Glutamatergic neuron (in vitro differentiated cells): ENCODE results near the gene PPP1R1B. TPM values are rescaled to one million over a fixed set of nuclear protein-coding genes. Genes with fewer than 3 reads are reported as not detected.

Experiments used
- DNase-seq: peaks from one replicate; pipeline ENCODE4 v3.0.0; 2022
- H3K27ac Mint-ChIP-seq: one replicate; pipeline ENCODE4 v1.8.0; 2020; ENCODE audit warnings: mild to moderate bottlenecking, mixed read lengths, inconsistent platforms; ENCODE audit not compliant: unreplicated experiment
- H3K27me3 Mint-ChIP-seq: one replicate; pipeline ENCODE4 v1.8.0; 2020; ENCODE audit warnings: mild to moderate bottlenecking, moderate library complexity, mixed read lengths, inconsistent platforms; ENCODE audit not compliant: unreplicated experiment
- H3K36me3 Mint-ChIP-seq: one replicate; pipeline ENCODE4 v1.8.0; 2020; ENCODE audit warnings: mild to moderate bottlenecking, mixed read lengths, inconsistent platforms; ENCODE audit not compliant: unreplicated experiment
- H3K4me1 Mint-ChIP-seq: one replicate; pipeline ENCODE4 v1.8.0; 2020; ENCODE audit warnings: mild to moderate bottlenecking, low read depth, mixed read lengths, inconsistent platforms; ENCODE audit not compliant: unreplicated experiment
- H3K4me3 Mint-ChIP-seq: one replicate; pipeline ENCODE4 v1.8.0; 2020; ENCODE audit warnings: mild to moderate bottlenecking, mixed read lengths, inconsistent platforms; ENCODE audit not compliant: unreplicated experiment
- H3K9me3 Mint-ChIP-seq: one replicate; pipeline ENCODE4 v1.8.0; 2020; ENCODE audit warnings: mild to moderate bottlenecking, moderate library complexity, mixed read lengths, inconsistent platforms; ENCODE audit not compliant: unreplicated experiment
- total RNA-seq: library from RNA; stranded (reverse); fragmentation: NEBNext Ultra II Directional; extraction: Animal tissue kit (Norgen Biotek cat#: 25700); gene quantifications from one replicate; pipeline ENCODE4 v1.2.1, GENCODE V29; 2021; ENCODE audit not compliant: unreplicated experiment
- TF ChIP-seq, protein P1 (sequence below): fragments of 200-600 bp; sonication (generic); IDR thresholded peaks from one replicate; pipeline ENCODE4 v1.5.0; 2021; ENCODE audit not compliant: partially characterized antibody, unreplicated experiment

Gene PPP1R1B
- total RNA-seq, 1 donor from 2014 or later = not detected

DNA sequence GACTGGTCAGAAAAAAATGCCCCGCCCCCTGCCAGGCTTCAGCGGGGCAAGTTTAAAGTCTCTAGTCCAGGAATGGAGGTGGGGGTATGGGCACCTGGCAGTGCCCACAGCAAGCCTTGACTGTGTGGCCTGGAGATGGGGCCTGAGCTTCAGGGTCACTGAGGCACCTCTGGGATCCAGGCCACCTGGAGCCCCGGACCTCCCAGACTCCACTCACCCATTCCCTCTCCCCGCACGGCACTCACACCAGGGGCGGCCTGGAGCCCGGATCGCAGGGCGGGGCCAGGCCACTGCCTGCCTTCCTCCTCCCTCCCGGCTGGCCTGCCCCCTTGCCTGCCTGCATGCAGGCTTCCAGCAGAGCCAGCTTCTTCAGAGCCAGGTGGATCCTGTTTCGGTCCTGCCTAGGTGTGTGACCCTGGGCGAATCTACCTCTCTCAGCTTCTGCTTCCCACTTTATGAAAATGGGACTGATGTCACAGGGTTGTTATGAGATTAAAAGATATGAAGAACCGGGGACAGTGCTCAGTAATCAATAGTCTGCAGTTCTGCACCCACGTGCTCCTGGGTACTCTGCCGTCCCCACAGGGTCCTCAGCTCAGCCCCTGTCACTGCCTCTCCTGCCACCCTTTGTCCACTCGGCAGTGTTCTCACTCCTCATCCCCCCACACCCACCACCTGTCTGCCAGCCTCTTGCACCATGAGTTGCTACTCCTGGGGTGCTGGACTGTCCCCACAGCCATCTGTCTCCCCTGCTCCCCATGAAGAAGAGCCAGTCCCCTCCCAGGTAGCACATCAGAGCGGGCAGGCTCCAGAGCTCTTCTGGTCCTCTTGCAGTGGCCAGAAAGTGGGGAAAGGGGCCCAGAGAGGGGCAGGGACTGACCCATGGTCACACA, 37.2 kb downstream of the PPP1R1B start:
- TF ChIP-seq, protein P1, sequence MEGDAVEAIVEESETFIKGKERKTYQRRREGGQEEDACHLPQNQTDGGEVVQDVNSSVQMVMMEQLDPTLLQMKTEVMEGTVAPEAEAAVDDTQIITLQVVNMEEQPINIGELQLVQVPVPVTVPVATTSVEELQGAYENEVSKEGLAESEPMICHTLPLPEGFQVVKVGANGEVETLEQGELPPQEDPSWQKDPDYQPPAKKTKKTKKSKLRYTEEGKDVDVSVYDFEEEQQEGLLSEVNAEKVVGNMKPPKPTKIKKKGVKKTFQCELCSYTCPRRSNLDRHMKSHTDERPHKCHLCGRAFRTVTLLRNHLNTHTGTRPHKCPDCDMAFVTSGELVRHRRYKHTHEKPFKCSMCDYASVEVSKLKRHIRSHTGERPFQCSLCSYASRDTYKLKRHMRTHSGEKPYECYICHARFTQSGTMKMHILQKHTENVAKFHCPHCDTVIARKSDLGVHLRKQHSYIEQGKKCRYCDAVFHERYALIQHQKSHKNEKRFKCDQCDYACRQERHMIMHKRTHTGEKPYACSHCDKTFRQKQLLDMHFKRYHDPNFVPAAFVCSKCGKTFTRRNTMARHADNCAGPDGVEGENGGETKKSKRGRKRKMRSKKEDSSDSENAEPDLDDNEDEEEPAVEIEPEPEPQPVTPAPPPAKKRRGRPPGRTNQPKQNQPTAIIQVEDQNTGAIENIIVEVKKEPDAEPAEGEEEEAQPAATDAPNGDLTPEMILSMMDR = no peak
- peak; percentile 65 for DNase-seq
- H3K27ac Mint-ChIP-seq = no peak overlapping the region
- peaks cover 4% of the 10 kb centered on the region for H3K9me3 Mint-ChIP-seq
- peaks cover 5% of the 10 kb centered on the region for H3K4me1 Mint-ChIP-seq
- no peak overlapping the region for H3K4me3 Mint-ChIP-seq
- H3K36me3 Mint-ChIP-seq = no peaks in the 10 kb centered on the region
- H3K27me3 Mint-ChIP-seq = peaks cover 5% of the 10 kb centered on the region

DNA sequence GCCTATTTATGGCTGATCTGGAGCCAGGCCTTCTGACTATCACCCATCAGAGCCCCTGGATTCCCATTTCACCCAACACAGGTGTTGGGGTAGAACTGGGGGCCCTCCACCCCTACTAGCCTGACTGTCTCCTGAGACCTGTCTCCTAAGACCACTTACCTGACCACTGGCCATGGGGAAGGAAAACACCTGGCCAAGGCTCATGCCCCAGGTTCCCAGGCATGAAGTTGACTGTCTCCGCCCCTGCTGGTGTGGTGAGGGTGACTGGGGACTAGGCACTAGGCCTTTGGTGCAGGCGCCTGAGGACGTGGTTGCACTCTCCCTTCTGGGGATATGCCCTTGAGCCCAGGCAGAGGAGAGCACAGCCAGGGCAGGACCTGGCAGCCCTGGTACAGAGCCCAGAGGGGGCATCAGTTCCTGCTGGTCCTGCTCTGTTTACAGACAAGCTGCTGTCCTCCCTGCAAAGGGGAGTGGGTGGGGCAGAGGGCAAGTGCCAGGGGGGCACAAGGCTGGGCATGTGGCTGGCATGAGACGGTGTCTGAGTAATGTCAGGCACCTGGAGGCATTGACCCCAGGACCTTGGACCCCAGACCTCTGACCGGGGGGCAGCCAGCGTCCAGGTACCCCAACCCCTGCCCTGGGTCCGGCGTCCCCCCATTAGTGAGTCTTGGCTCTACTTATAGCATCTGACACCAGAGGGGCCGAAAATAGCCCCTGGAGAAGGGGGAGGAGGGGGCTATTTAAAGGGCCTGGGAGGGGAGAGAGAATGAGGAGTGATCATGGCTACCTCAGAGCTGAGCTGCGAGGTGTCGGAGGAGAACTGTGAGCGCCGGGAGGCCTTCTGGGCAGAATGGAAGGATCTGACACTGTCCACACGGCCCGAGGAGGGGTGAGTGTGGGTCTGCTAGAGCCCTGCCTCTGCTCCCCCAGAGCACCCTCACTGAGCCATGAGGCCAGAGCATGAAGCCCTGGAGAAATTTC, 38.1 kb downstream of the PPP1R1B start, which contains the start of gene TCAP:
Gene TCAP (plus strand): TSS at position 769 of the 981 bp plus-strand sequence. CDS start 11 bp downstream, at position 780.
- Mint-ChIP-seq H3K27me3 (peaks cover 7% of the 10 kb centered on the region), H3K9me3 (peaks cover 4% of the 10 kb centered on the region), H3K36me3 (no peaks in the 10 kb centered on the region), H3K27ac (no peak within 1 kb of the TSS), H3K4me1 (peaks cover 5% of the 10 kb centered on the region), H3K4me3 (no peak within 1 kb of the TSS)
- DNase-seq = no peak
- TF ChIP-seq, protein P1 = no peak

DNA sequence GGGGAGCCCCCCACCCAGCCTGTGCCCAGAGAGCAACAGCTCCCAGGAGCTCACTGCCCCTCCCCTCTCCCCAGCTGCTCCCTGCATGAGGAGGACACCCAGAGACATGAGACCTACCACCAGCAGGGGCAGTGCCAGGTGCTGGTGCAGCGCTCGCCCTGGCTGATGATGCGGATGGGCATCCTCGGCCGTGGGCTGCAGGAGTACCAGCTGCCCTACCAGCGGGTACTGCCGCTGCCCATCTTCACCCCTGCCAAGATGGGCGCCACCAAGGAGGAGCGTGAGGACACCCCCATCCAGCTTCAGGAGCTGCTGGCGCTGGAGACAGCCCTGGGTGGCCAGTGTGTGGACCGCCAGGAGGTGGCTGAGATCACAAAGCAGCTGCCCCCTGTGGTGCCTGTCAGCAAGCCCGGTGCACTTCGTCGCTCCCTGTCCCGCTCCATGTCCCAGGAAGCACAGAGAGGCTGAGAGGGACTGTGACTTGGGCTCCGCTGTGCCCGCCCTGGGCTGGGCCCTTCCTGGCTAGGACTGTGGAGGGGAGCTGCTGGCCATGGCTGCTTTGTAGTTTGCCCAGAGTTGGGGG, 39.0 kb downstream of the PPP1R1B start:
- TF ChIP-seq, protein P1 = no peak
- H3K27ac Mint-ChIP-seq = no peak overlapping the region
- H3K4me1 Mint-ChIP-seq = peaks cover 5% of the 10 kb centered on the region
- H3K36me3 Mint-ChIP-seq = no peaks in the 10 kb centered on the region
- H3K4me3 Mint-ChIP-seq = no peak overlapping the region
- peaks cover 6% of the 10 kb centered on the region for H3K27me3 Mint-ChIP-seq
- peaks cover 4% of the 10 kb centered on the region for H3K9me3 Mint-ChIP-seq
- no peak for DNase-seq

DNA sequence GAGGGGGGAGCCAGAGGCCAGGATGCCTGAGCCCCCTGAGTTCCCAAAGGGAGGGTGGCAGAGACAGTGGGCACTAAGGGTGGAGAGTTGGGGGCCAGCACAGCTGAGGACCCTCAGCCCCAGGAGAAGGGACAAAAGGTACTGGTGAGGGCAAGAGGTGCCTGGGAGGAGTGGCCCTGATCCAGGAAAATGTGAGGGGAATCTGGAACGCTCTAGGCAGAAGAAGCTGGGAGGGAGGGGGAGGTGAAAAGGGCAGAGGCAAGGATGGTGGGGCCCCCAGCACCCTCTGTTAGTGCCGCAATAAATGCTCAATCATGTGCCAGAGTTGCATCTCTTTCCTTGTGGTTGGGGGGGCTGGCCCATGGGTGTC, 39.5 kb downstream of the PPP1R1B start:
- no peak overlapping the region for H3K27ac Mint-ChIP-seq
- peaks cover 4% of the 10 kb centered on the region for H3K4me1 Mint-ChIP-seq
- no peak overlapping the region for H3K4me3 Mint-ChIP-seq
- peaks cover 4% of the 10 kb centered on the region for H3K9me3 Mint-ChIP-seq
- no peaks in the 10 kb centered on the region for H3K36me3 Mint-ChIP-seq
- TF ChIP-seq, protein P1 = no peak
- no peak for DNase-seq
- peaks cover 8% of the 10 kb centered on the region for H3K27me3 Mint-ChIP-seq
